ENCODE measurements around the gene KLC1.

The KLC1 gene

DNA sequence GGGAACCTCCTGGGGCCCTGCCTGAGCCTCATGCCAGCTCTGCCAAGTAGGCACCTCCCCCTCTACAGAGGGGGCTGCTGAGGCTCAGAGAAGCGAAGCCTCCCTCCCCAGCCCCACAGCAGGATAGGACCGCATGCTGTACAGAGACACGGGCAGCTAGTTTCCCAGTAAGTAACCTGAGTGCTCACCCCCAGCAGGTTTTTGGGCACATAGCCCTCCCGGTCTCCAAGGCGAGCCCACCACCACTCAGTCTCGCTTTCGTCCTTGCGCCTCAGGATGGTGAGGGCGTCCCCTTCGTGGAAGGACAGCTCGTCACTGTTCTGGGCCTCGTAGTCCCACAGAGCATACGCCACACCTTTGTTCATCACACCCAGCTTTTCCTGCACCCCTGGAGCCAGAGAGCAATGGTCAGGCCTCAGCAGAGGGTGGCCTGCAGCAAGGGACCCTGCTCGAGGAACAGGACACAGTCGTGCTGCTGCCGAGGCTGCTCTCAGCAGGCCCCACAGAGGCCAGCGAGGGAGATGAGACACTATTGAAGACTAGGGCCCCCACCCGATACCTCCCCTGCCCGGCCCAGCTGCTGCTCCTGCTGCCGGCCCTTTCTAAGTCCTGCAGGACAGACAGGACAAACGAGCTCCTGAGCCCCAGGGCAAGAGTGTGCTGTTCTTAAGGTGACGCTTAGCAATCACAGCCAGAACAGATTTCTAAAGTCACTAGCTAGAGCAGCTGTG lies 107.0 kb downstream of the KLC1 start:
- no peak for DNase-seq (ENCODE audit: low spot score)

DNA sequence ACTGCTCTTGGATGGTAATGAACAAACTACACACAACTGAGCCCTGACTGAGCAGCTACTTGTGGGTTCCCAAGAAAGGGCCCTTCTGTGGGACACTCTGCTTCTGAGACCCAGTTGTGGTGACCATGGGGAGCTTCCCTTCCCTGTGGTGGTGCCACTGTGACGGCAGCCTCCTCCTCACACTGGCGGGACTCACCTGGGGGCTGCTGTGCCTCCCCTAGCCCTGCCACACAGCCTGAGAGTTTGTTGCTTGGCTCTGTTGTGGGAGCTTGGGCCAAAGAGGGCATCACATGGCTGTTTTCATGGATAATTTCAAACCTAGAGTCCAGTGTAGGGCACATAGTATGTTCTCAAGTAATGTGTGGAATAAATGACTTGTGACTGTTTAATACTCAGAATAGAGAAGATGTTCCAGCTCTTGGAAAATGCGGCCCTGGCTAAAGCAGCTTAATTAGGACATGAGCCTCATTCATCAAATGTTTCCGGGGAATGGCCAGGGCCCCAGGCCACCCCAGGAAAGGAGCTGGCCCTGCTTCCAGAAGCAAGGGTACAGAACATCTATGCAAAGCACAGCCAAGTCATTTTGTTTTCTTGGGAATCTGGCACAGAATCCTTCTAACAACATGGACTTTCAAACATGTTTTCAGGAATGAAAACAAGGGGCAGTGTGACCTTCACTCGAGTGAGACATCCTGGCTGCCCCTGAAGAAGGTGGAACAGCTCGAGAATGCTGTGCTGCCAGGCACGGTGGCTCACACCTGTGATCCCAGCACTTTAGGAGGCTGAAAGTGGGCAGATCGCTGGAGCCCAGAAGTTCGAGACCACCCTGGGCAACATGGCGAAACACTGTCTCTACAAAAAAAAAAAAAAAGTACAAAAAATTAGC lies 107.8 kb downstream of the KLC1 start:
- DNase-seq (ENCODE audit: low spot score), result no peak

DNA sequence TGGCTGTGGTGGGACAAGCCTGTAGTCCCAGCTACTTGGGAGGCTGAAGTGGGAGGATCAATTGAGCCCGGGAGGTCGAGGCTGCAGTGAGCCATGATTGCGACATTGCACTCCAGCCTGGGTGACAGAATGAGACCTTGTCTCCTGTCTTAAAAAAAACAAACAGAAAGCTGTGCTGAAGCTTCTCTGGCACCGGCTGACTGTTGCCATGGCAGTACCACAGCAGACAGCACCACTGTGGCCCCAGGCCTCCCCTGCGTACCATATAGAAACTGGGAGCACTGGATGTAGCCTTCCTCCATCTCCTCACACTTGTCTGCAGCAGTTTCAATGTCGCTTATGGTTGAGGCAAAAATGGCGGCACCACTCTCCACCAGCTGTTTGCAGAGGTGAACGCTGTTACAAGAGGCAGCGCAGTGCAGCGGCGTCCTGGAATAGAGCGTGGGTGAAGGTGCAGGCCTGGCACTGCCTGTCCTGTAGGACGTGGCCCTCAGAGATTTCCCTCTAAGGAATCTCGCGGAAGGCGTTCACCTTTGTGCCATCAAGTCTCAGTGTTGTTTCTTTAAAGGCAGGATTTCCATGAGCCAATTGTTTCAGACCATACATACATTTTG lies 108.5 kb downstream of the KLC1 start:
- DNase-seq (ENCODE audit: low spot score), result no peak

DNA sequence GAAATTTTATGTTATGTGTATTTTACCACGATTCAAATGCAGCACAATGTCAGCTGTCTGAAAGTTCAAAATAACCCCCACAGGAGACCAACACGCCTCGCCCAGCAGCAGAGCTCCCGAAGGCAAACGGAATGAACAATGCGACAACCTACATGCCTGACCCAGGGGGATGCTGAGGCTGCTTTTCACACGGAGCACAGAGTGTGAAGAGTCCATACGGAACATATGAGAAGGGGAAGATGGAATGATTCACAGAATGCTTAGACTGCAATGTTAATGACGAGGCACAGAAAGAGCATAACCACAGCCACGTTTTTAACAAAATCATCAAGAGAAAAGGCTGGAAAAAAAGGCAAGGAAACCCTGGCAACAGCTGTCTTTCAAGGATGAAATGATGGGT lies 109.2 kb downstream of the KLC1 start:
- no peak for DNase-seq (ENCODE audit: low spot score)

DNA sequence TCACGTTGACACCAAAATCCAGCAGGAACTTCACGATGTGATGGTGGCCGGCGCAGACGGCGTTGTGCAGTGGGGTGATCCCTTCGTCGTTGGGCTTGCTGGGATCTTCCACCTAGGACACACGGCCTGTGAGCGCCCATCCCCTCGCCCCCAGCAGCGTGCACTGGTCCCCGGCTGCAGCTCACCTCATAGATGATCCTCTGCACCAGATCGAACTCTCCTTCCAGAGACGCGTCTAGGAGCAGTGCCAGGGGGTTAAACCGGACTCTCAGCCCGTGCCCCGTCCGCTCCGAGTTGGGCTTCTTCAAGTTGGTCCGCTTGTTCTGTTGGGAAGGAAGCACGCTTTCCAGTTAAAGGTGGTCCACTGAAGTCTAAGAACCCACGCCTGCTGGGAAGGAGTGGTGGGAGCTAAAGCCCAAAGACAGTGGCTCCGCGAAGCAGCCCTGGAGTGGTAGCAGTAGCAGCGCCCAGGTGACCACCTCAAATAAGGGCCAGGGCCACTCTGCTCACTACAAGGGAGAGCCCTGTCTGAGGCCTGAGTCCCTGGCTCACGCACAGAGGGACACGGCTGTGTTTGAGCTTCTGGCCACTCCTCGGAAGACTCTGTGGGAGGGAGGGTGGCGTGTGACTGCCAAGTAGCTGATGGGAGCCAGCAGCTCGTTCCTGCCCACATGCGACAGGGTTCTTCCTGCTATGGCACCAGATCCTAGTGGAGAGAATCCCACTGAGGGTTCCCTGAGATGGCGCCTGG lies 109.9 kb downstream of the KLC1 start:
- DNase-seq (ENCODE audit: low spot score), result no peak

DNA sequence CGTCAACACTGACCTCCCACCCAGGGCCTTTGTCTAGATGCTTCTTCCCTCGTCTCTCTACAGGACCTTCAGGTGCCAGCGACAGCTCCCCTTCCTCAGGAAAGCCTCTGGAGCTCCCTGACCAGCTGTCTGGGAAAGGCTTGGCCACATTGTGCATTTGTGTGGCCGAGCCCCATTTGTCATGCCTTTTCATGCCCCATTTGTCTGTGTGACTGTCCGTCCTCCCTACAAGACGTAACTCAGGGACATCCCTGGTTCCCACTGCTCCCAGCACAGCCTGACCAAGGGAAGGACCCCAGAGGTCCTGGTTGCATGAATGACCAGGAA lies 110.4 kb downstream of the KLC1 start:
- no peak for DNase-seq (ENCODE audit: low spot score)

DNA sequence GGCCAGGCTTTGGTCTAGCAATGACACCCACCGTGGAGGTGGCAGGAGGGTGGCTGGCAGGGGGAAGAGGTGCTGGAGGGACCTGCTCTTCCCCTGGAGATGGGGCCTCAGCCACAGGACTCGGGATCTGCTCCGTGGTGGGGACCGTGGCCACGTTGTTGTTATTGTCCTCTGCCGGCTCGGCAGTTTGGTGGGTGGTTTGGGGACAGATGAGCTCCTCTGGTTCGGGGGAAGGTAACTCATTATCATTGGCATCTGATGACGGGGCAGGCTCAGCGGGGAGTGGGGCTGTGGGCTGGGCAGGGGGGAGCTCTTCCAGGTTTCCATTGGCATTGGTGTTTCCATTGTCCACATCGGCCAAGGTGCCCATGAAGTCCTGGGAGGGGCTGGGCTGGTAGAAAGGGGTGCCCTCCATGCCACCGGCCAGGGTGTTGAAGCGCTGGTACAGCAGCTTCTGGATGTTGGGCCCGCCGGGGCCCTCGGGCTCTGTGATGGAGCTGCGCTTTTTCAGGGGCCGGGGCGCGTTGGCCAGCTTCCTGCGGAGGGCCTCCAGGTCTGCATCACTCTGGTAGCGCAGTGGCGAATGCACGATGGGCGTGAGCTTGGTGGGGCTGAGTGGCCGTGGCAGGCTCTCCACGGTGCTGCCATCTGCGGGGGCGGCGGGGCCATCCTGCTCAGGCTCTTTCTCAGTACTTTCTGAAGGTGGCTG lies 110.9 kb downstream of the KLC1 start:
- no peak for DNase-seq (ENCODE audit: low spot score)

DNA sequence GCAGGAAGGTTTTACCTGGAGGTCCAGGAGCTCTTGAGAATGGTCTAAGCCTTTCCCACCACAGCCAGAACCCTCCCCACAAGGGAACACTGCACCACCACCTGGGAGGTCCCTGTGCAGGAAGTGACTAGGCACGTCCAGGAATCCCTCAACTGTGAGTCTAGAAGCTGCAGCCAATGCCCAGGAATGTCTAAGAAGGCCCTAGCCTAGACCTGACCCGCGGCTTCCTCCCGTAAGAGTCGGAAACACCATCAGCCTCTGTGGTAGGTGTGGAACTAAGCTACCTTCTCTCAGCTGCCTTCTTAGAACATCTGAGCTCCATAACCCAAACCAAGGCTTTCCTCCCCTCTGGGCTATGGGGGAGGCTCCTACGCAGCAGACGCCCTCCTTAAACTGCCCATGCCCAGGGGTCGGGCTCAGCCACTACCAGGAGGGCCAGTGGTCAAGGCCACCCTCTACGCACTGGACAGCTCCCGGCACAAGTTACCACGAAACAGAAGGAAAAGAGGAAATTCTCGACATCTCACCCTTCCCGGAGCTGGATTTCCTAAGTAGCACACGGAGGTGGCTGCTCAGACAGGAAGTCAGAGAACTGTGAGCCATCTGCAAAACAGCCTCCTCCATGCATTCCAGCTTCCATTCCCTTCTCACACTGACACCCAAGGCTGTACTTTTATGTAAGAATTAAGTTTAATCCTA lies 112.1 kb downstream of the KLC1 start:
- no peak for DNase-seq (ENCODE audit: low spot score)

DNA sequence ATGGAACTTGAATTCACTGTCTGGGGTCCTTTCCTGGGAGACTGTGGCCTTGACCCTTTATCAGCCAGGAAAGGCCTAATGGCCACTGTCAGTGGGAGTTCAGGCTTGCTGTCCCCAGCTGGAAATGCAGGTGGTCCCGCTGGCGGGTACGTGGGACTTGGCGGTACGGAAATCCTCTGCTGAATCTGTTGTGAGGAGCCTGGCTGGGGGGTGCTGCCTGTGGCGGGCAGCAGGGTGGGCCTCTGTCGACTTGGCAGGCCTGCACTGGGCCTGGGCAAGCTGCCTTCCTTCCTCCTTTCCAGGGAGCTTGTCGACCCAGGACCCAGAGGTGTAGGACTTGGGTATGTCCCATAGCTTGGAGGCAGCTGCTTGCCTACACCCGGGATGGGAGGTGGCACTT lies 112.9 kb downstream of the KLC1 start:
- no peak for DNase-seq (ENCODE audit: low spot score)

DNA sequence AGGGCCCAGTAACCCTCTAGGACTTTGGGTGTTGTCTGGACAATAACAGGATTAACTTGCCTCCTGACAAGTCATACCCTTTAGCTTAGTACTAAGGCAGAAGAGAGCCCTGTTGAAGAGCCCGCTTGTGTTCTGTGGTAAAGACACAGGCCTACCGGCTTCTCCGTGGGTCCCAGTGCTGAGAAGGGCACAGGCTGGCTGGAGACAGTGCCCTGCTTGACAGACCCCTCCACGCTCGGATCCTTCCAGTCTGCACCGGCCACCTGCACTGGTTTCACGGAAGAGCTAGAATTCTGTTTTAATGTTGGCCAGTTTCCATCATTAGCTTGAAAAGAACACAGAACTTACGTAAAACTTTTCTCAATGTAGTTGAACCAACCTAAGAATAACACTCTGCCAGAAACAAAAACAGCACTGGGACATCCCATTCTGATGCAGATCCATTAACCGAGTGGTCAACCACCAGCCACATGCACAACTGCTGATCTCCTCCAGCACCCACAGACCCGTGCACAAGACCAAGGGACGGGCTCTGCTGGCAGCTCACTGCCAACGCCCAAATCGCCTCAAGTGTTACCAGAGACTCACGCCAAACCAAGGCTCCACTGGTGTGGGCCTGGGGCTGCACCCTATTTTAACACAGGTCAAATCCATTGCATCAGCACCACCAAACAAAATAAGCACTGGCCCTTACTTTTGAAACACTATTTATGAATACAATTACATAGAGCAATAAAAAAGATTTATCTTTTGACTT lies 113.7 kb downstream of the KLC1 start:
- DNase-seq (ENCODE audit: low spot score), result no peak

DNA sequence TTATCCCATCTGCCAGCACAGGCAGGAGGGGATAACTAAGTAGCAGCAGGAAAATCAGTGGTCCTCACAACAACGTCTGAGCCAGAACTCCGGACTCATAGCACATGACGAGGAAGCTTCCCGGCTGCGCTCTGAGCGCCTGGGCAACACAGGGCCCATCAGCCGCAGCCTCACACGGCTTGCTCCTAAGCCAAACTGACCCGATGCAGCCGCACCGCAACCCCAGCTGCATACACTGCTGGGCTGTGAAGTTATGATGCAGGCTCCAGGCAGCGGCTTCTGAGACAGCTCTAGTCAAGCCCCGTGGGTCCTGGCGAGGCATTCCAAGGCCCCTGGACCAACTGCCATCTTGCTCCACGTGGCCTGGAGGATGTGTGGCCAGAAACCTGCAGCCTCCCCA lies 114.7 kb downstream of the KLC1 start:
- DNase-seq (ENCODE audit: low spot score), result no peak

DNA sequence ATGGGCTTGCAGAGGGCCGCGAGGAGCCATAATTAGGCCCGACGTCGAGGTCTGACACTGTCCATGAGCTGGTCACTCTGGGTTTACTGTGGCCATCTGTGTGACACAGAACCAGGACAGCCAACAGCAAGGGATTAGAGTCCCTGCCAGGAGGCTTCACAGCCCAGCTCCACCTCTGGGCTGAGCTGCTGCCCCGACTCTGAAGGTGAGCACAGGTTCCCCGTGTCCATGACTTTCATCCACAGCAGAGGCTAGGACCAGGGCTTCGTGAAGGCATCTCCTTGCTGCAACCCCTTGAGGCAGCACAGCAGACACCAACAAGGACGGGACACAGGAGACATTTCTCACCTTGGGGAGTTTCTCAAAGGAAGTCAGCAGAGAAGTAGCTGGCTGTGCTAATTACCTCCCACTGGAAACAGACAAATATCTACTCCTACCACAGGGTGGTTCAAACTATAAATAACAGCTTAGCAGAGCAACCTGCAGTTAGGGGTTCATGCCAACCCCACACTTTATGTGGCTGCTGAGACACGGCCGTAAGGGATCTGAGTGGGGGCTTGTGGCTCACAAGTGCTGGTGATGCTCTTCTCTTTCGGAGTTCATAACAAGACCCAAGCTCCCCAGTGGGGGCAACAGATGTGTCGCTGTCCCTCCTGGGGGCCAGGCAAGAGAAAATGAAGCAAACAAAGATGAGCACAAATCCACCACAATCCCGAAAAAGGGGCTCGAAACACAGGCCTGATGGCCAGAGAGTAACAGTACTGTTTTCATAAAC lies 115.8 kb downstream of the KLC1 start:
- DNase-seq (ENCODE audit: low spot score), result no peak

DNA sequence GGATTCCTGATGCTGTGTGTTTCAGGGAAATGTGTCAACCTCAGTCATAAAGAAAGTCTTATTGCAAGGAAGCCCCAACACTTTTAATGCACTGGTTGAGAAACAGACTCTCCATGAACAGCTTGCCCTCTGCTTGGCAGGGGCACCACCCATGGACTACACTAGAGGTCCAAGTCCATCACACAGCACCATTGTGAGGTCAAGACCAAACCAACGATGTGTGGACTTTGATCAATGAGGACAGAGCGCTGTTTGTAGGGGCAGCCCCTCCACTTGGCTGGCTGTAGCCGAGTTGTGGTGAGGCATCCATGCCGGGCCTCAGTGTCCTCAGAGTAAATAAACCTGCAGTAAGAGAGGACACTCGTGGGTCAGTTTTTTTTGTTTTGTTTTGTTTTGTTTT lies 116.4 kb downstream of the KLC1 start:
- DNase-seq (ENCODE audit: low spot score), result no peak

DNA sequence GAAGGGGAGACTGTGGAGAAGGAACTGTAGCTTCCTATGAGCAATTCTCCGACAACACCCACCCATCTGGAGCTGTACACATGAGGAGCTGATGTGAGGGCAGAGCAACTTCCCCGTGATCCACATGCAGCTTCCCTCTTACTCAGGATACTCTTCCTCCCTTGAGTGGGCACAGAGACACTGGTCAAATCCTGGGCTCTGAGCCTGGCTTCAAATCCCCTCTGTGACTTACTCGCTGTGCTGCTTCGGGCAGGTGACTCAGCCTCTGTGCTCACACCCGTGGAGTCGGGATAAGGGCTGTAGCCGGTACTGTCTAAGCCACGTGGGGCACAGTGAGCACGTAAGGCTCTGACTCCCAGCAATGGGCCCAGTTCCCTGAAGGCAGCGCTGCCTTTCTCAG lies 117.7 kb downstream of the KLC1 start:
- DNase-seq (ENCODE audit: low spot score), result no peak

DNA sequence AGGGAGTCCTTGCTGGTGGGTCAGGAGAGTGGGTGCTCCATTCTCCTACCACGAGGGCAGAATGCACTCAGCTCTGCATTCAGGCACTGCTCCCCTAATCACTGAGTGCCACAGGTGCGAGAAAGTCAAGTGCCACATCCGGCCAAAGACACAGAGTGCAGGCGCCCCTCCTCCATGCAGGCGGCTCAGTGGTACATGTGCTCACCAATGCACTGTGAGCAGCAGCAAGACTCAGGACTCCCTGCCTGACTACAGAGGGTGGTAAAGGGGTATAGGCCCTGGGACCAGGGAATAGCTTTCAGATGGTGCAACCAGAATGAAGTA lies 119.5 kb downstream of the KLC1 start:
- DNase-seq (ENCODE audit: low spot score), result peak; percentile 55

DNA sequence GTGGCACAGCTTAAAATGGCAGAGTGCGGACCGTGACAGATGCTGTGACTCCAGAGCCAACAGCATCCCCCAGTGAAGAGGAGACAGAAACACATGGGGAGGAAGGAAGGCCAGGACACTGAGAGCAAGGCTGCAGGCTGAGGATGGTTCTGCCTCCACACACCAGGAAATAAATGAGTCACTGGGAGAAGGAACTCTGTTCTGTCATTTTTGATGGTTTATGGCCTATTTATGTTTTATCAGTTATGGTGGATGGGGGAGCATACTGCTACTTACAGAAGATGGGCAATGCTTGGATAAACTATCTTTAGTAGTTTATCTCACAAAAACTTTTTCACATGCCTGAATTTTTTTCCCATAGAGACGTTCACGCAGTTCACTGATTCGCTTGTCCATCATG lies 120.4 kb downstream of the KLC1 start:
- DNase-seq (ENCODE audit: low spot score), result no peak

DNA sequence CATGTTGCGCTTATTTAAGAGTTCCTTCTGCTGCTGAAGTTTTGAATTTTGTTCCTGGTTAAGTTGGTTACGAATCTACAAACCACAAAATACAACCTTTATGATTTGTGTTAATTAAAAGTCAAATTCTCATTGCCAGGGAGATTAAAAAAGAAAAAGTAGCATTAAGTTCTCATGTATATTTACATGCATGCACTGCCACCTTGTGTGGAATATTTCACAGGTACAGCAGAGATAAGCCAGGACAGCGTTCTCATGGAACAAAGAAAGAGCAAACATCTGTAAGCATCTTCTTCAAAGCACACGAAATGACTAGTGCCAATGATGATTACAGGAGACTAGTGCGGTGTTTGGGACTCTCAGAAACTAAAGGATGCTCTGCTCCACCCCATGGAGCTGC lies 120.8 kb downstream of the KLC1 start:
- DNase-seq (ENCODE audit: low spot score), result no peak
